ENCODE results near the gene BDH2.

Gene BDH2

GRCh38 chr4:103060453-103061148, 39.0 kb downstream of the BDH2 start:
- Histone ChIP-seq H3K36me3 (ENCODE audit: insufficient read depth, low read length) (peaks cover 4% of the 10 kb centered on the region; the same call in 1 of the 2 replicates), H3K79me2 (ENCODE audit: control insufficient read depth, insufficient read depth, low read length, unreplicated experiment) (no peaks in the 10 kb centered on the region), H3K4me1 (ENCODE audit: control insufficient read depth, insufficient read depth, low read length, unreplicated experiment) (no peaks in the 10 kb centered on the region), H3K4me3 (ENCODE audit: low read depth, low read length) (no peak overlapping the region), H3K27me3 (ENCODE audit: insufficient read depth, low read length) (no peaks in the 10 kb centered on the region), H3K27ac (ENCODE audit: low read depth, low read length) (no peak overlapping the region), H2AFZ (ENCODE audit: low read length, unreplicated experiment) (no peak overlapping the region)

- no peak overlapping the region for H2AFZ ChIP-seq (ENCODE audit: low read length, unreplicated experiment)
- no peaks in the 10 kb centered on the region for H3K79me2 ChIP-seq (ENCODE audit: control insufficient read depth, insufficient read depth, low read length, unreplicated experiment)
- H3K27ac ChIP-seq (ENCODE audit: low read depth, low read length): no peak overlapping the region
- H3K27me3 ChIP-seq (ENCODE audit: insufficient read depth, low read length): no peaks in the 10 kb centered on the region
- H3K4me1 ChIP-seq (ENCODE audit: control insufficient read depth, insufficient read depth, low read length, unreplicated experiment): peaks cover 9% of the 10 kb centered on the region
- H3K4me3 ChIP-seq (ENCODE audit: low read depth, low read length): no peak overlapping the region
- H3K36me3 ChIP-seq (ENCODE audit: insufficient read depth, low read length): no peaks in the 10 kb centered on the region
Measured at GRCh38 chr4:103054030-103054429, 45.6 kb downstream of the BDH2 start.

GRCh38 chr4:103052779-103053178, 46.9 kb downstream of the BDH2 start:
- Histone ChIP-seq H3K27me3 (ENCODE audit: insufficient read depth, low read length) (no peaks in the 10 kb centered on the region), H3K27ac (ENCODE audit: low read depth, low read length) (no peak overlapping the region)

GRCh38 chr4:103052145-103052544, 47.5 kb downstream of the BDH2 start:
- Histone ChIP-seq H3K79me2 (ENCODE audit: control insufficient read depth, insufficient read depth, low read length, unreplicated experiment) (no peaks in the 10 kb centered on the region), H2AFZ (ENCODE audit: low read length, unreplicated experiment) (no peak overlapping the region), H3K27ac (ENCODE audit: low read depth, low read length) (no peak overlapping the region), H3K27me3 (ENCODE audit: insufficient read depth, low read length) (no peaks in the 10 kb centered on the region), H3K36me3 (ENCODE audit: insufficient read depth, low read length) (0 out of 2 replicates have a peak, but pooled peaks cover 6% of the 10 kb centered on the region), H3K4me3 (ENCODE audit: low read depth, low read length) (no peak overlapping the region), H3K4me1 (ENCODE audit: control insufficient read depth, insufficient read depth, low read length, unreplicated experiment) (peaks cover 9% of the 10 kb centered on the region)

More at GRCh38 chr4:103052779-103053178, 46.9 kb downstream of the BDH2 start:
- Histone ChIP-seq H3K4me1 (ENCODE audit: control insufficient read depth, insufficient read depth, low read length, unreplicated experiment) (peaks cover 9% of the 10 kb centered on the region), H3K79me2 (ENCODE audit: control insufficient read depth, insufficient read depth, low read length, unreplicated experiment) (no peaks in the 10 kb centered on the region), H3K4me3 (ENCODE audit: low read depth, low read length) (no peak overlapping the region), H2AFZ (ENCODE audit: low read length, unreplicated experiment) (no peak overlapping the region), H3K36me3 (ENCODE audit: insufficient read depth, low read length) (0 out of 2 replicates have a peak, but pooled peaks cover 4% of the 10 kb centered on the region)

- Histone ChIP-seq H3K27me3 (ENCODE audit: insufficient read depth, low read length) (no peaks in the 10 kb centered on the region), H3K36me3 (ENCODE audit: insufficient read depth, low read length) (0 out of 2 replicates have a peak, but pooled peaks cover 6% of the 10 kb centered on the region), H3K27ac (ENCODE audit: low read depth, low read length) (no peak overlapping the region), H3K4me1 (ENCODE audit: control insufficient read depth, insufficient read depth, low read length, unreplicated experiment) (peaks cover 9% of the 10 kb centered on the region), H3K4me3 (ENCODE audit: low read depth, low read length) (no peak overlapping the region), H3K79me2 (ENCODE audit: control insufficient read depth, insufficient read depth, low read length, unreplicated experiment) (no peaks in the 10 kb centered on the region), H2AFZ (ENCODE audit: low read length, unreplicated experiment) (no peak overlapping the region)
Measured at GRCh38 chr4:103050736-103051436, 48.7 kb downstream of the BDH2 start.

- no peak overlapping the region for H3K4me3 ChIP-seq (ENCODE audit: low read depth, low read length)
- H3K79me2 ChIP-seq (ENCODE audit: control insufficient read depth, insufficient read depth, low read length, unreplicated experiment): no peaks in the 10 kb centered on the region
- H3K27me3 ChIP-seq (ENCODE audit: insufficient read depth, low read length): no peaks in the 10 kb centered on the region
- H2AFZ ChIP-seq (ENCODE audit: low read length, unreplicated experiment): no peak overlapping the region
- H3K36me3 ChIP-seq (ENCODE audit: insufficient read depth, low read length): 0 out of 2 replicates have a peak, but pooled peaks cover 6% of the 10 kb centered on the region
- no peak overlapping the region for H3K27ac ChIP-seq (ENCODE audit: low read depth, low read length)
- peaks cover 9% of the 10 kb centered on the region for H3K4me1 ChIP-seq (ENCODE audit: control insufficient read depth, insufficient read depth, low read length, unreplicated experiment)
Measured at GRCh38 chr4:103046416-103047290, 53.0 kb downstream of the BDH2 start.

- H3K79me2 ChIP-seq (ENCODE audit: control insufficient read depth, insufficient read depth, low read length, unreplicated experiment): no peaks in the 10 kb centered on the region
- H3K4me3 ChIP-seq (ENCODE audit: low read depth, low read length): no peak overlapping the region
- 0 out of 2 replicates have a peak, but pooled peaks cover 6% of the 10 kb centered on the region for H3K36me3 ChIP-seq (ENCODE audit: insufficient read depth, low read length)
- H3K4me1 ChIP-seq (ENCODE audit: control insufficient read depth, insufficient read depth, low read length, unreplicated experiment): no peaks in the 10 kb centered on the region
- no peaks in the 10 kb centered on the region for H3K27me3 ChIP-seq (ENCODE audit: insufficient read depth, low read length)
- H3K27ac ChIP-seq (ENCODE audit: low read depth, low read length): no peak overlapping the region
- no peak overlapping the region for H2AFZ ChIP-seq (ENCODE audit: low read length, unreplicated experiment)
Measured at GRCh38 chr4:103044183-103044582, 55.5 kb downstream of the BDH2 start.

- Histone ChIP-seq H3K4me3 (ENCODE audit: low read depth, low read length) (no peak overlapping the region), H2AFZ (ENCODE audit: low read length, unreplicated experiment) (no peak overlapping the region), H3K79me2 (ENCODE audit: control insufficient read depth, insufficient read depth, low read length, unreplicated experiment) (no peaks in the 10 kb centered on the region), H3K36me3 (ENCODE audit: insufficient read depth, low read length) (peaks cover 8% of the 10 kb centered on the region; the same call in 1 of the 2 replicates), H3K4me1 (ENCODE audit: control insufficient read depth, insufficient read depth, low read length, unreplicated experiment) (no peaks in the 10 kb centered on the region), H3K27ac (ENCODE audit: low read depth, low read length) (no peak overlapping the region), H3K27me3 (ENCODE audit: insufficient read depth, low read length) (no peaks in the 10 kb centered on the region)
Measured at GRCh38 chr4:103036169-103036568, 63.5 kb downstream of the BDH2 start.

- H3K4me1 ChIP-seq (ENCODE audit: control insufficient read depth, insufficient read depth, low read length, unreplicated experiment): no peaks in the 10 kb centered on the region
- H2AFZ ChIP-seq (ENCODE audit: low read length, unreplicated experiment): no peak overlapping the region
- H3K27me3 ChIP-seq (ENCODE audit: insufficient read depth, low read length): no peaks in the 10 kb centered on the region
- H3K27ac ChIP-seq (ENCODE audit: low read depth, low read length): no peak overlapping the region
- no peaks in the 10 kb centered on the region for H3K79me2 ChIP-seq (ENCODE audit: control insufficient read depth, insufficient read depth, low read length, unreplicated experiment)
- peaks cover 8% of the 10 kb centered on the region; the same call in 1 of the 2 replicates for H3K36me3 ChIP-seq (ENCODE audit: insufficient read depth, low read length)
- no peak overlapping the region for H3K4me3 ChIP-seq (ENCODE audit: low read depth, low read length)
Measured at GRCh38 chr4:103032574-103032973, 67.1 kb downstream of the BDH2 start.

GRCh38 chr4:103030791-103031190, 68.8 kb downstream of the BDH2 start:
- no peak overlapping the region for H3K4me3 ChIP-seq (ENCODE audit: low read depth, low read length)
- H3K4me1 ChIP-seq (ENCODE audit: control insufficient read depth, insufficient read depth, low read length, unreplicated experiment): no peaks in the 10 kb centered on the region
- no peaks in the 10 kb centered on the region for H3K27me3 ChIP-seq (ENCODE audit: insufficient read depth, low read length)
- no peaks in the 10 kb centered on the region for H3K79me2 ChIP-seq (ENCODE audit: control insufficient read depth, insufficient read depth, low read length, unreplicated experiment)
- no peak overlapping the region for H2AFZ ChIP-seq (ENCODE audit: low read length, unreplicated experiment)
- H3K27ac ChIP-seq (ENCODE audit: low read depth, low read length): no peak overlapping the region
- H3K36me3 ChIP-seq (ENCODE audit: insufficient read depth, low read length): peaks cover 3% of the 10 kb centered on the region; the same call in 1 of the 2 replicates
